B cell (primary cell): ENCODE data around the gene IRAK1. TPM values are rescaled to one million over a fixed set of nuclear protein-coding genes. Genes with fewer than 3 reads are reported as not detected.

Source experiments
- ATAC-seq: fragments of 200-7000 bp; cut with Tn5 transposase; one replicate; pipeline ENCODE4 v1.10.0; 2021; ENCODE audit warnings: low read depth, mild to moderate bottlenecking, moderate number of reproducible peaks, moderate library complexity
- CTCF ChIA-PET: fragments of 350-600 bp; sonication (Branson Sonifier 250); formaldehyde crosslinking; loops from one replicate; lab custom pipeline; 2021; ENCODE audit warnings: antibody characterized with exemption, inconsistent platforms; lab: Charles Lee
- POLR2A ChIA-PET: fragments of 350-600 bp; sonication (Branson Sonifier 250); formaldehyde crosslinking; loops from one replicate; lab custom pipeline; 2021; ENCODE audit warnings: antibody characterized with exemption; lab: Charles Lee
- DNase-seq: peaks from one replicate; pipeline ENCODE4 v3.0.0; 2013
- H2AFZ ChIP-seq: 2 replicates; pipeline ENCODE4 v1.6.1; 2012; ENCODE audit warnings: mild to moderate bottlenecking, low read depth, low read length; ENCODE audit not compliant: insufficient read depth, poor library complexity, severe bottlenecking
- H3K27ac ChIP-seq, 2 donors: 1 replicate in 1 of 2; 2 replicates in 1 of 2; pipeline ENCODE4 v1.5.1; 2012 to 2013; ENCODE audit warnings: low read length in 2 of 2, mild to moderate bottlenecking in 2 of 2, moderate library complexity in 1 of 2
- H3K27me3 ChIP-seq, 4 experiments: fragments of 200-600 bp in 1 of 4; sonication (generic) in 1 of 4; replicated peaks in 1 of 4; 1 replicate in 2 of 4; 2 replicates in 2 of 4; pipeline versions ENCODE4 v1.6.1 to v1.7.0; 2013 to 2016; ENCODE audit warnings: low read length in 3 of 4, mild to moderate bottlenecking in 2 of 4, mixed read lengths in 1 of 4, moderate library complexity in 1 of 4; ENCODE audit not compliant: insufficient read depth in 4 of 4, control insufficient read depth in 3 of 4; ENCODE audit errors: control extremely low read depth in 1 of 4
- H3K36me3 ChIP-seq, 2 experiments: replicated peaks in 1 of 2; 1 replicate in 1 of 2; 2 replicates in 1 of 2; pipeline versions ENCODE4 v1.6.1 to v1.7.1; 2013; ENCODE audit warnings: low read length in 1 of 2; ENCODE audit not compliant: insufficient read depth in 2 of 2, control insufficient read depth in 1 of 2; ENCODE audit errors: control extremely low read depth in 1 of 2, extremely low read depth in 1 of 2
- H3K4me1 ChIP-seq, 2 donors: fragments of 200-600 bp in 1 of 2; sonication (generic) in 1 of 2; 1 replicate in 1 of 2; 2 replicates in 1 of 2; pipeline versions ENCODE4 v1.5.1 to v1.6.1; 2013 to 2017; ENCODE audit warnings: low read length in 2 of 2; ENCODE audit not compliant: control insufficient read depth in 2 of 2, insufficient read depth in 2 of 2
- H3K4me2 ChIP-seq: replicated peaks from 2 replicates; pipeline ENCODE3; 2012; ENCODE audit warnings: mild to moderate bottlenecking, low read depth, low read length; ENCODE audit not compliant: poor library complexity, severe bottlenecking
- H3K4me3 ChIP-seq, 5 experiments: fragments of 200-600 bp in 1 of 5; sonication (generic) in 1 of 5; 1 replicate in 3 of 5; 2 replicates in 2 of 5; pipeline versions ENCODE4 v1.5.1 to v1.7.0; 2011 to 2016; ENCODE audit warnings: low read length in 4 of 5, mild to moderate bottlenecking in 4 of 5, low read depth in 2 of 5, control low read depth in 1 of 5, moderate library complexity in 1 of 5; ENCODE audit not compliant: insufficient read depth in 1 of 5; ENCODE audit errors: control extremely low read depth in 1 of 5, extremely low read depth in 1 of 5
- H3K79me2 ChIP-seq: fragments of 200-600 bp; sonication (generic); one replicate; pipeline ENCODE4 v1.6.0; 2016; ENCODE audit warnings: low read length; ENCODE audit not compliant: control insufficient read depth, insufficient read depth
- H3K9ac ChIP-seq: fragments of 200-600 bp; sonication (generic); 2 replicates; pipeline ENCODE4 v1.6.1; 2017; ENCODE audit warnings: mild to moderate bottlenecking, low read length, moderate library complexity
- H3K9me3 ChIP-seq, 3 donors: one replicate each; pipeline versions ENCODE4 v1.6.1 to v1.7.1; 2013; ENCODE audit warnings: low read length in 2 of 3; ENCODE audit not compliant: control insufficient read depth in 2 of 3, insufficient read depth in 1 of 3; ENCODE audit errors: control extremely low read depth in 1 of 3
- H4K20me1 ChIP-seq: 2 replicates; pipeline ENCODE4 v1.6.0; 2012; ENCODE audit warnings: mild to moderate bottlenecking, low read length; ENCODE audit not compliant: insufficient read depth, control insufficient read depth, poor library complexity, severe bottlenecking
- H3K27ac Mint-ChIP-seq: one replicate; pipeline ENCODE4 v1.8.0; 2021; ENCODE audit warnings: mixed read lengths
- H3K27me3 Mint-ChIP-seq: one replicate; pipeline ENCODE4 v1.8.0; 2021; ENCODE audit warnings: mixed read lengths
- H3K4me1 Mint-ChIP-seq: one replicate; pipeline ENCODE4 v1.8.0; 2021; ENCODE audit warnings: mixed read lengths
- H3K4me3 Mint-ChIP-seq: one replicate; pipeline ENCODE4 v1.8.0; 2021; ENCODE audit warnings: mixed read lengths
- H3K9me3 Mint-ChIP-seq: one replicate; pipeline ENCODE4 v1.8.0; 2022; ENCODE audit warnings: mixed read lengths; ENCODE audit not compliant: insufficient read depth
- EZH2 ChIP-seq: IDR thresholded peaks from 2 replicates; pipeline ENCODE4 v1.6.1; 2012; ENCODE audit warnings: borderline replicate concordance, low read depth, mild to moderate bottlenecking, moderate library complexity, low read length; ENCODE audit not compliant: insufficient read depth, poor library complexity, severe bottlenecking
- WGBS: methylation state at CpG from one replicate; pipeline ENCODE4 v1.1.5; 2013; ENCODE audit warnings: missing lambda C conversion rate; ENCODE audit not compliant: insufficient coverage; 5-methylcytosine and 5-hydroxymethylcytosine counted together
- intact Hi-C: fragments of 100-400 bp; cut with micrococcal nuclease; formaldehyde crosslinking; loops from one replicate; pipeline ENCODE4 v1.10.0; 2022
- polyA plus RNA-seq: library from polyadenylated mRNA; depleted of rRNA; stranded (reverse); fragments of >200 nt; gene quantifications from 2 replicates; pipeline ENCODE4 v1.2.3, GENCODE V29; 2012
- total RNA-seq, 2 donors: library from RNA; stranded (reverse); fragments of 120-200 nt in 1 of 2; gene quantifications; 1 replicate in 1 of 2; 2 replicates in 1 of 2; pipeline versions ENCODE4 v1.2.3 to v1.2.4, GENCODE V29; 2013 to 2022
- TF ChIP-seq, protein P1 (sequence below): fragments of 200-600 bp; IDR thresholded peaks from one replicate; pipeline ENCODE4 v1.8.0; 2022; ENCODE audit warnings: antibody characterized with exemption, mild to moderate bottlenecking

IRAK1 gene
- total and polyA plus RNA-seq, 2 donors (not counting 1 experiment from before 2014, with no cell fraction given): 112 to 118 TPM

GRCh38 chrX:154010330-154011087 lies 9.2 kb downstream of the IRAK1 start:
- CTCF ChIA-PET: no interaction called here
- intact Hi-C loops: no loop called here
- Histone ChIP-seq H3K36me3 (peaks cover 0 to 27% of the 10 kb centered on the region in 2 experiments), H3K9me3 (no peaks in the 10 kb centered on the region), H3K4me1 (peaks cover 28 to 45% of the 10 kb centered on the region in 2 donors), H3K9ac (no peak overlapping the region), H4K20me1 (no peaks in the 10 kb centered on the region), H3K4me2 (no peak overlapping the region), H3K79me2 (peaks cover 7% of the 10 kb centered on the region), H2AFZ (no peak overlapping the region), H3K27ac (no peak overlapping the region), H3K27me3 (no peaks in the 10 kb centered on the region), H3K4me3 (no peak overlapping the region)
- POLR2A ChIA-PET: interaction anchor here (0.7 kb wide), 1 partner anchor 52 kb away, joined by 6 read pairs; no protein-coding TSS in a partner anchor
- Mint-ChIP-seq H3K4me3 (no peak overlapping the region), H3K27ac (peak overlapping the region; percentile 20), H3K27me3 (no peaks in the 10 kb centered on the region), H3K9me3 (no peaks in the 10 kb centered on the region), H3K4me1 (peaks cover 29% of the 10 kb centered on the region)
- WGBS: 97% methylated on average over 17 of the region's 18 CpGs
- no peak for TF ChIP-seq EZH2
- TF ChIP-seq, protein P1, sequence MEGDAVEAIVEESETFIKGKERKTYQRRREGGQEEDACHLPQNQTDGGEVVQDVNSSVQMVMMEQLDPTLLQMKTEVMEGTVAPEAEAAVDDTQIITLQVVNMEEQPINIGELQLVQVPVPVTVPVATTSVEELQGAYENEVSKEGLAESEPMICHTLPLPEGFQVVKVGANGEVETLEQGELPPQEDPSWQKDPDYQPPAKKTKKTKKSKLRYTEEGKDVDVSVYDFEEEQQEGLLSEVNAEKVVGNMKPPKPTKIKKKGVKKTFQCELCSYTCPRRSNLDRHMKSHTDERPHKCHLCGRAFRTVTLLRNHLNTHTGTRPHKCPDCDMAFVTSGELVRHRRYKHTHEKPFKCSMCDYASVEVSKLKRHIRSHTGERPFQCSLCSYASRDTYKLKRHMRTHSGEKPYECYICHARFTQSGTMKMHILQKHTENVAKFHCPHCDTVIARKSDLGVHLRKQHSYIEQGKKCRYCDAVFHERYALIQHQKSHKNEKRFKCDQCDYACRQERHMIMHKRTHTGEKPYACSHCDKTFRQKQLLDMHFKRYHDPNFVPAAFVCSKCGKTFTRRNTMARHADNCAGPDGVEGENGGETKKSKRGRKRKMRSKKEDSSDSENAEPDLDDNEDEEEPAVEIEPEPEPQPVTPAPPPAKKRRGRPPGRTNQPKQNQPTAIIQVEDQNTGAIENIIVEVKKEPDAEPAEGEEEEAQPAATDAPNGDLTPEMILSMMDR: no peak
- ATAC-seq (no peak), DNase-seq (no peak)

GRCh38 chrX:154008521-154008920 lies 11.2 kb downstream of the IRAK1 start:
- H3K4me1 Mint-ChIP-seq: peaks cover 40% of the 10 kb centered on the region
- Histone ChIP-seq H2AFZ (no peak overlapping the region), H3K4me1 (peaks cover 28 to 51% of the 10 kb centered on the region in 2 donors), H3K4me3 (no peak overlapping the region), H3K36me3 (peaks cover 0 to 19% of the 10 kb centered on the region in 2 experiments), H3K79me2 (peaks cover 7% of the 10 kb centered on the region), H3K27ac (peak overlapping the region; percentile 73 to 82), H4K20me1 (no peaks in the 10 kb centered on the region), H3K9ac (no peak overlapping the region), H3K27me3 (no peaks in the 10 kb centered on the region), H3K4me2 (peak overlapping the region; percentile 69), H3K9me3 (no peaks in the 10 kb centered on the region)
- POLR2A ChIA-PET: interaction anchor here (0.7 to 1.7 kb wide), 6 partner anchors 9 to 389 kb away, joined by 3 to 7 read pairs (median 4); partner anchors contain the start of gene HCFC1
- DNase-seq (no peak), ATAC-seq (peak; percentile 34)
- peak overlapping the region; percentile 55 for H3K4me3 Mint-ChIP-seq
- 33% methylated on average over 1 of the region's 4 CpGs for WGBS
- intact Hi-C loops: loop anchor here (5.0 kb wide), 1 partner anchor 36 kb away; the partner anchor contains the start of genes HCFC1 and TMEM187
- H3K27me3 Mint-ChIP-seq: no peaks in the 10 kb centered on the region
- TF ChIP-seq, protein P1: no peak
- TF ChIP-seq EZH2: no peak
- H3K27ac Mint-ChIP-seq: peak overlapping the region; percentile 98
- CTCF ChIA-PET: interaction anchor here (0.7 to 1.3 kb wide), 4 partner anchors 9 to 40 kb away, joined by 3 to 7 read pairs (median 5); no protein-coding TSS in a partner anchor
- H3K9me3 Mint-ChIP-seq: no peaks in the 10 kb centered on the region
